PFSK-1 (cell line): ENCODE data around the gene VSTM4.

Experiments
- FOXP2 ChIP-seq: optimal IDR thresholded peaks from 2 replicates; pipeline ENCODE3; 2011; ENCODE audit warnings: borderline replicate concordance, control low read depth, inconsistent platforms; ENCODE audit not compliant: insufficient read depth; ENCODE audit errors: extremely low read length, extremely low read depth
- POLR2AphosphoS5 ChIP-seq: IDR thresholded peaks from 2 replicates; pipeline ENCODE4 v1.6.1; 2012; ENCODE audit warnings: low read depth, mild to moderate bottlenecking, control low read depth, low read length, moderate library complexity
- SIN3A ChIP-seq: IDR thresholded peaks from 2 replicates; pipeline ENCODE4 v1.6.1; 2012; ENCODE audit warnings: mild to moderate bottlenecking, low read length, moderate library complexity, borderline replicate concordance; ENCODE audit not compliant: insufficient read depth
- TAF1 ChIP-seq: IDR thresholded peaks from 2 replicates; pipeline ENCODE4 v1.6.1; 2012; ENCODE audit warnings: low read length, control low read depth, borderline replicate concordance; ENCODE audit not compliant: insufficient read depth
- TF ChIP-seq, protein P1 (sequence below), 2 experiments: IDR thresholded peaks; 2 replicates each; pipeline versions ENCODE4 v1.6.1 to v1.8.0; 2011 to 2012; ENCODE audit warnings: low read depth in 2 of 2, low read length in 2 of 2, control low read depth in 1 of 2, inconsistent platforms in 1 of 2, mild to moderate bottlenecking in 1 of 2, moderate library complexity in 1 of 2; ENCODE audit not compliant: insufficient read depth in 1 of 2

Gene VSTM4

GRCh38 chr10:49057231-49057880, 58.0 kb downstream of the VSTM4 start:
- TF ChIP-seq TAF1 = no peak
- no peak for TF ChIP-seq FOXP2
- TF ChIP-seq SIN3A = no peak
- TF ChIP-seq, protein P1, sequence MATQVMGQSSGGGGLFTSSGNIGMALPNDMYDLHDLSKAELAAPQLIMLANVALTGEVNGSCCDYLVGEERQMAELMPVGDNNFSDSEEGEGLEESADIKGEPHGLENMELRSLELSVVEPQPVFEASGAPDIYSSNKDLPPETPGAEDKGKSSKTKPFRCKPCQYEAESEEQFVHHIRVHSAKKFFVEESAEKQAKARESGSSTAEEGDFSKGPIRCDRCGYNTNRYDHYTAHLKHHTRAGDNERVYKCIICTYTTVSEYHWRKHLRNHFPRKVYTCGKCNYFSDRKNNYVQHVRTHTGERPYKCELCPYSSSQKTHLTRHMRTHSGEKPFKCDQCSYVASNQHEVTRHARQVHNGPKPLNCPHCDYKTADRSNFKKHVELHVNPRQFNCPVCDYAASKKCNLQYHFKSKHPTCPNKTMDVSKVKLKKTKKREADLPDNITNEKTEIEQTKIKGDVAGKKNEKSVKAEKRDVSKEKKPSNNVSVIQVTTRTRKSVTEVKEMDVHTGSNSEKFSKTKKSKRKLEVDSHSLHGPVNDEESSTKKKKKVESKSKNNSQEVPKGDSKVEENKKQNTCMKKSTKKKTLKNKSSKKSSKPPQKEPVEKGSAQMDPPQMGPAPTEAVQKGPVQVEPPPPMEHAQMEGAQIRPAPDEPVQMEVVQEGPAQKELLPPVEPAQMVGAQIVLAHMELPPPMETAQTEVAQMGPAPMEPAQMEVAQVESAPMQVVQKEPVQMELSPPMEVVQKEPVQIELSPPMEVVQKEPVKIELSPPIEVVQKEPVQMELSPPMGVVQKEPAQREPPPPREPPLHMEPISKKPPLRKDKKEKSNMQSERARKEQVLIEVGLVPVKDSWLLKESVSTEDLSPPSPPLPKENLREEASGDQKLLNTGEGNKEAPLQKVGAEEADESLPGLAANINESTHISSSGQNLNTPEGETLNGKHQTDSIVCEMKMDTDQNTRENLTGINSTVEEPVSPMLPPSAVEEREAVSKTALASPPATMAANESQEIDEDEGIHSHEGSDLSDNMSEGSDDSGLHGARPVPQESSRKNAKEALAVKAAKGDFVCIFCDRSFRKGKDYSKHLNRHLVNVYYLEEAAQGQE (IDR thresholded peaks at IDR 0.05; ENCODE audit: insufficient read depth in 1 of 2, low read depth in 2 of 2, low read length in 2 of 2) = no peak
- TF ChIP-seq POLR2AphosphoS5 = no peak

- TF ChIP-seq, protein P1 (IDR thresholded peaks at IDR 0.05; ENCODE audit: insufficient read depth in 1 of 2, low read depth in 2 of 2, low read length in 2 of 2) = no peak
- TF ChIP-seq POLR2AphosphoS5 (no peak), SIN3A (no peak), FOXP2 (no peak), TAF1 (no peak)
Observed at GRCh38 chr10:49056356-49056755, 59.0 kb downstream of the VSTM4 start.

DNA sequence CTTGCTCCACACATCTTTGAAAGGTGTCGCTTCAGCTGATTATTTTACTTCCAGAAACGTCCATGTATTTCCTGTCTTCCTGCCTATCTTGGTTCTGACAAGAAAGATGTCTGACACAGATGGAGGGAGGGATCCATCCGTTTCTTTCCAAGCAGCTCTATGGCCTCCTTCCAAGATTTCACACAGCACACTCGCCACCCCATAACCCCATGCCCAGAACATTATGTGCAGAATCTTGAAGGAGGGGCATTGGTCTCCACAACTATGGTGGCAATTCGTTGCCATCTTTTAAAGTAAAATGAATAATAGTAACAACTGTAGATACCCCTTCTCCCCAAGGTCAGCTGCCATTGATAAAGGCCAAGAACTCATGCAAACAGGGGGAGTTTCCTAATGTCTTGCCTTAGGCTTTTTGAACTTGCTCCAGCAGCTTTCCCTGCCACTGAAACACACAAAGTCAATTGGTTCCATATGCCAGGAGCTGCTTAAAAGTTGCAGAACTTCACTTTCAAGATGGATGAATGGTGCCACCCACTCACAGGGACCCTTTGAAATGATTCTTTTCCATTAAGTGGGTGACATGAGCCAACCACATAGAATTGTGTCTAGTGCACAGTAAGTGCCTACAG, 60.0 kb downstream of the VSTM4 start:
- TF ChIP-seq, protein P1 (IDR thresholded peaks at IDR 0.05; ENCODE audit: insufficient read depth in 1 of 2, low read depth in 2 of 2, low read length in 2 of 2) = no peak
- TF ChIP-seq SIN3A = no peak
- TF ChIP-seq FOXP2 = no peak
- TF ChIP-seq TAF1 = no peak
- no peak for TF ChIP-seq POLR2AphosphoS5

GRCh38 chr10:49054753-49055152, 60.6 kb downstream of the VSTM4 start:
- TF ChIP-seq, protein P1 (IDR thresholded peaks at IDR 0.05; ENCODE audit: insufficient read depth in 1 of 2, low read depth in 2 of 2, low read length in 2 of 2) = no peak
- TF ChIP-seq FOXP2 = no peak
